ENCODE measurements around the gene UBC. TPM values are rescaled to one million over a fixed set of nuclear protein-coding genes. Genes with fewer than 3 reads are reported as not detected.

The UBC gene
- total RNA-seq, 1 donor from 2014 or later = 960 TPM

DNA sequence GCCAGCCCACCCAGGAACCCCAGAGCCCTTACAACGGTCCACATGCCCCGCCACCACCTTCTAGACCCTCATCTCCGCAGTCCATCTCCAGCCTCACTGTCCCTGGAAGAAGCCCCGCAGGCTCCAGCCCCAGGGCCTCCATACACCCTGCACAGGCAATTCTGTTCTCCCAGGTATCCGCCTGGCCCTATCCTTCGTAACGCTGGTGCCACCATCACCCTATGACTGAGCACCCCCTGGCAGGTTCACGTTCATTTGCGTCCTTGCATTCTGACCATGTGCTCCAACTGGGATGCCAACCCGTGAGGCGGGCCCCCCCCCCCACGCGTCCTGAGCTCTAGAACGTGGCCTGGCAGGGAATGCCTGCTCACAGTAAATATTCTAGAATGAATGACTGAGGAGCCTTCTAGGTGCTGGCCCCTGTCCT is 50.1 kb downstream of the UBC start:
- DNase-seq = no peak

DNA sequence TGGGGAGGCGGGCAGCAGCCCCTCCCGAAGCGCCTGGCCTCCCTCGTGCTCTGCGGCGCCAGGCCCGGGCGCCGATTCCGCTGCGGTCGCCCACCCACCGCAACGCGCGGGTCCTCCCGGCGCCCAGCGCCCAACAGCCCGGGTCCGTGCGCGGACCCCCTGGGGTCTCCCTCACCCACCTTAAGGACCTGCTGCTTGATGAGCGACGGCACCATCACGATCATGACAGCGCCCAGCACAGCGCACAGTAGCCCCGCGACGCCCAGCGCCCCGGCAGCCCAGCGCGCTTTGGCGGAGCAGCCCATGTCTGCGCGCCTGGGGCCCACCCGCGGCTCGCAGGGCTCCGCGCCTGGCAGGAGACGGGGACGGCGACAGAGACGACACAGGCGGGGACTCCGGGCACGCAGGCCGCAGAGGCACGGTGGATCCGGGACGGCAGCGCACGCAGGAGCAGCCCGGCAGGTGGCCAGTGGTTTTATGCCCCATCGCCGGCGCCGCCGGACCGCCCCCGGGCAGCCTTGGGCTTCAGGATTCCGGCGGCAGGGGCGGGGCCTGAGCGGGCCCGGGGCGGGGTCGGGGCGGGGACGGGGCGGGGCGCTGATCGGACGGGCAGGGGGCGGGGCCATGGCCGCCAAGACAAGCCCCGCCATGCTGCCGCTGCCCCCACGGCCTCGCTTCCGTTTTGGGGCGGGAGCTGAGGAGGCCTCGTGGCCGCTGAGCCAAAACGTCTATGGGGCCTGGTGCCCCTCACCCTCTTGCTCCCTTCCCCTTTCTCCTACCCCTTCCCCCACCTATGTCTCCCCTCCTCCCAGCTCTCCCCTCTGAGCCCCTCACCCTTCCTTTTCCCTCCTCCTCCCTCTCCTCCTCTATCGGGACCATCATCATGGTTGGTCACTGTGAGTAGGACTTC is 50.8 kb downstream of the UBC start, which contains the start of gene SCARB1:
TSS of gene SCARB1 (minus strand) at position 449 of the 910 bp plus-strand sequence. CDS start at position 305, 144 bp downstream.
- DNase-seq = peak; percentile 90

DNA sequence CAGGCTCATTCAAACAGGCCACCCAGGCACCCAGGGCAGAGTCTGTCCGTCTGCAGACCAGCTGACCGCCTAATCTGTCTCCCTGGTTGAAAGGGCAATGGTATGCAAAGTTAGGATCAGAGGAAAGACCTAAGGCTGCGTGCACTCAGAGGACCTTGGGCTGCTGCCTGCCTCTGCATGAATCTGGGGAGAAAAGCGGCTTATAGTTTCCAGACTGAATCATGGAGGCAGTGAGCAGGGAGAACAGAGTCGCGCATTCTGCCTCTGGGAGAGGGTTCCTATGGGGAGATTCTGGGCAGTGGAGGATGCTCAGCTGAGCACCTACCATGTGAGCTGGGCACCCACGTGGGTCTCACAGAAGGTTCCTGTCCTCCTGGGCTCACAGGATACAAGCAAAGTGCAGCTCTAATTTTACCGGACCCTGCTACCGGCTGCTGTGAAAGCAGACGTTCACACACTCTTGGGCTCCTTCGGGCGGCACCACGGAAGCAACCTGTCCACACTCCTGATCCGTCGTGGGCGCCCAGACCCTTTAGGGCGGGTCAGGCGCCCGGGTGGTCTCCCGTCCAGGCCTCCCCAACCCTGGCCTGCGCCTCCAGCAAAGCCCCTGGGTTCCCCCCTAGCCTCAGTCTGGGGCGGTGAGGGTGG is 51.6 kb downstream of the UBC start:
- DNase-seq = no peak

DNA sequence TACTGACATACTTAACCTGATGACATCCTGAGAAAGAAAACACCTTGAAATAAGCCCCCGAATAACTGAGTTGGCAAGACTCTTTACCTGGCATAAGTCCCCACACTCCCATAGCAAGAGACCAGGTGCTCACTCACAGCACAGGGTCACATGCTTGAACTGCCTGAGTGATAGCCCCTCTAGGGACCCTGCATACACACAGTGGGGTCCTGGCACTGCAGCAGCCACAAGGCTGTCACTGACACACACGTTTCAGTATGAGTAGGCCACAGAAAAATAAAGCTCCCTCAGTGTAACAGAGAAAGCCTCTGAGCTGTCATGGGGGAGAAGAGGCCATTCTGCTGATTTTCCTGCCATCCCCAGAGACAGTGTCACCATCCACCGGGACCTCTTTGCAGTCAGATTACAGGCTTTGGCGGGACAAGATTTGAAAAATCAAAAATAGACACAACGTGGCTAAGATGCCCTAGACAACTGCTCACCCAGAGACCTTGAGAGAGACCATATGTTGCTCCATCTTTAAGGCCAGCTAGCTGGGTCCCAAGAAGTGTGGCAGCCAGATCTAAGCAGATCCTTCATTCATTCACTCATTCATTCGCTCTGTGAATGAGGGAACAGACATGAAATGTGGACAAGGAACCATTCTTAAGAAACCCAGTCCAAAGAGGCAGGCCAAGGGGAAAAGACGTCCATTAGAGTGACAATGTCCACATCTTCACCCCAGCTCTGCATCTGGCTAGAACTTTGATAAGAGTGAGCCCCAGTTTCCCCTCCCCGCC is 52.4 kb downstream of the UBC start:
- DNase-seq = no peak

Small RNA genes within 50 kb of the gene (small RNA-seq; reads per million reads assigned to genes)
- gene MIR5188 (ENCODE audit: low replicate concordance) (0.05 reads per million), gene RNU6-927P (ENCODE audit: low replicate concordance) (not detected)

Other genes starting within 250 kb of the UBC start
- gene SCARB1, start 50.8 kb downstream of the UBC start, total RNA-seq = 16.2 TPM
- 12.2 TPM for gene DHX37, start 74.5 kb upstream of the UBC start, total RNA-seq
- 5.5 TPM for gene BRI3BP, start 79.0 kb upstream of the UBC start, total RNA-seq
- 35.3 TPM for gene AACS, start 150.8 kb upstream of the UBC start, total RNA-seq

Data from tongue (tissue), 3 donors.